Measurements from ENCODE around the gene SMAD7. TPM values are rescaled to one million over a fixed set of nuclear protein-coding genes. Genes with fewer than 3 reads are reported as not detected.

Gene SMAD7
- total RNA-seq, 1 donor from 2014 or later, result 76.5 TPM

DNA sequence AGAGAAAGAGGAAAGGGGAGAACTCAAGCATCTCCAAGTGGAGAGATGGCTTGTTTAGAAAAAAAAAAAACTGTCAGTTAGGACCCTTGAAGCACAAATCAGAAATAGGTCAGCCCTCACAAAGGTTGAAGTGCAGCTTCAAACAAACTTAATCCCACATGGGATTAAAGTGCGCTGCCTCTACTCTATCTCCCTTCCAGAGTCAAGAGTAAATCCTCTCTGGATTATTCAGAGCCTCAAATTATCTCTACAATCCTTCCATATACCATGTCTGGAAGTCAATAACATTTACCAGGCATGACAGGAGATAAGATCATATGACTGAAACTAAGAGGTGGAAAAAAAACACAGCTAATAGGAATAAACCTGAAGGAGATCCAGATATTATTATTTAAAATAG, 69.8 kb downstream of the SMAD7 start:
- Histone ChIP-seq H3K36me3 (no peaks in the 10 kb centered on the region), H3K27ac (no peak overlapping the region), H3K27me3 (no peaks in the 10 kb centered on the region), H3K4me3 (no peak overlapping the region), H3K9me3 (no peaks in the 10 kb centered on the region), H3K4me1 (peaks cover 0 to 15% of the 10 kb centered on the region in 2 donors)
- no peak for DNase-seq (ENCODE audit: low spot score in 2 of 2)
- TF ChIP-seq, protein P1, sequence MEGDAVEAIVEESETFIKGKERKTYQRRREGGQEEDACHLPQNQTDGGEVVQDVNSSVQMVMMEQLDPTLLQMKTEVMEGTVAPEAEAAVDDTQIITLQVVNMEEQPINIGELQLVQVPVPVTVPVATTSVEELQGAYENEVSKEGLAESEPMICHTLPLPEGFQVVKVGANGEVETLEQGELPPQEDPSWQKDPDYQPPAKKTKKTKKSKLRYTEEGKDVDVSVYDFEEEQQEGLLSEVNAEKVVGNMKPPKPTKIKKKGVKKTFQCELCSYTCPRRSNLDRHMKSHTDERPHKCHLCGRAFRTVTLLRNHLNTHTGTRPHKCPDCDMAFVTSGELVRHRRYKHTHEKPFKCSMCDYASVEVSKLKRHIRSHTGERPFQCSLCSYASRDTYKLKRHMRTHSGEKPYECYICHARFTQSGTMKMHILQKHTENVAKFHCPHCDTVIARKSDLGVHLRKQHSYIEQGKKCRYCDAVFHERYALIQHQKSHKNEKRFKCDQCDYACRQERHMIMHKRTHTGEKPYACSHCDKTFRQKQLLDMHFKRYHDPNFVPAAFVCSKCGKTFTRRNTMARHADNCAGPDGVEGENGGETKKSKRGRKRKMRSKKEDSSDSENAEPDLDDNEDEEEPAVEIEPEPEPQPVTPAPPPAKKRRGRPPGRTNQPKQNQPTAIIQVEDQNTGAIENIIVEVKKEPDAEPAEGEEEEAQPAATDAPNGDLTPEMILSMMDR (IDR thresholded peaks at IDR 0.05), result no peak
- intact Hi-C loops (cut with DNase I), result no loop called here

DNA sequence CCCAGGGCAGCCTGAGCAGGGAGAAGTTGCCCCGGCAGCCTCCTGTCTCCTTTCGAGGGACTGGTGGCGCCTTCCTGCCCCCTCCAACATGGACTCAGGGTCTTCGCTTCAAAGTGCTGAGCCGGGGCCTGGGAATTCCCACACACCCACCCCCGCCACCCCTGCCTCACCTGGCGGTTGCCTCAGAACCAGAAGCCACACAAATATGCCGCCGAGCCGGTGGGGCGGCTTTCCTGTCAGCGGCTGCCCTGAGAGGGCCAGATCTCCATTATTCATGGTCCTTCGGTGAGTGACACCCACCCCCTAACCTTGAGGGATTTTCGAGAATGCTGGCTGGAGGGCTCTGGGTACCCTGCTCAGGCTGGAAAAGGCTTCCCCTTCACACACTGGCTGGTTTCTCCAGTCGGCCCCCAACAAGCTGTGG, 71.7 kb downstream of the SMAD7 start:
- Histone ChIP-seq H3K36me3 (no peaks in the 10 kb centered on the region), H3K4me3 (no peak overlapping the region), H3K27ac (no peak overlapping the region), H3K27me3 (no peaks in the 10 kb centered on the region), H3K4me1 (peaks cover 7 to 18% of the 10 kb centered on the region in 2 donors), H3K9me3 (no peaks in the 10 kb centered on the region)
- DNase-seq (ENCODE audit: low spot score in 2 of 2), result no peak
- intact Hi-C loops (cut with DNase I), result loop anchor here (10.0 kb wide), 1 partner anchor 344 kb away; the partner anchor contains the start of gene CTIF
- TF ChIP-seq, protein P1 (IDR thresholded peaks at IDR 0.05), result no peak

DNA sequence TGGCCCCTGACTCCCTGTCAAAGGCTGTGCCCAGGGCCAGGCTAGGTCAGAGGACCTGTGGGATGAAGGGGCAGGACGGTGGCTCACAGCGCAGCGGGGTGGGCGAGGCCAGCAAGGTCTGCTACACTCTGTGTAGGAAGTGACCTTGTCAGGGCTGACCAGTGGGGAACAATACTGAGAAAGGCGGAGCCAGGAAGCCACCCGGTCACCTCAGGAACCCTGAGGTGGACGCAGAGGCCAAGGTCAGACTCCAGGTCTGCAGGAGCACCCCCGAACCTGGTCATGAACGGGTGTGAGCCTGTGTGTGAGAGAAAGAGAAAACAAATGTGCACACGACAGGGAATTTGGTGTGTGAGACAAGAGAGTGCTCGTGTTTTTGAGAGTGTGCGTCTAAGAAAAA, 72.3 kb downstream of the SMAD7 start:
- DNase-seq (ENCODE audit: low spot score in 2 of 2), result no peak

DNA sequence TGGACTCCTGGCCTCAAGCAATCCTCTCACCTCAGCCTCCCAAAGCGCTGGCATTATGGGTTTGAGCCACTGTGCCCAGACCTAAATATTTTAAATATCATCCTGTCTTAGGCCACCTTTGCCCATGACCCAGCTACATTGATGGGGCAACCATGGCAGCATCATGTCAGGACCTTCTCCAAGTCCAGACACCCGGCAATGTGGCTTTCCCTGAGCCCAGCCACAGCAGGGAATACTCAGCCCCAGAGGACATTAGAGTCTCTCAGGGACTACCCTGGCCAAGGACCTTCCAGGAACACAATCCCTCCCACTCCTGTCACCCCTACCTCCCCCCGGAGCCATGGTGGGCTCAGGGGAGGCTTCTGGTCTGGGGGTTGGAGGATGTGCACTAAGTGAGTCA, 72.8 kb downstream of the SMAD7 start:
- intact Hi-C loops (cut with DNase I), result loop anchor here (10.0 kb wide), 1 partner anchor 343 kb away; the partner anchor contains the start of gene CTIF
- Histone ChIP-seq H3K36me3 (no peaks in the 10 kb centered on the region), H3K4me3 (no peak overlapping the region), H3K27ac (no peak overlapping the region), H3K27me3 (no peaks in the 10 kb centered on the region), H3K4me1 (peaks cover 10 to 27% of the 10 kb centered on the region in 2 donors), H3K9me3 (no peaks in the 10 kb centered on the region)
- TF ChIP-seq, protein P1 (IDR thresholded peaks at IDR 0.05), result no peak
- no peak for DNase-seq (ENCODE audit: low spot score in 2 of 2)

More for the DNA sequence above, 72.3 kb downstream of the SMAD7 start:
- intact Hi-C loops (cut with DNase I), result loop anchor here (10.0 kb wide), 1 partner anchor 344 kb away; the partner anchor contains the start of gene CTIF
- H3K27me3 ChIP-seq, result no peaks in the 10 kb centered on the region
- H3K36me3 ChIP-seq, result no peaks in the 10 kb centered on the region
- TF ChIP-seq, protein P1 (IDR thresholded peaks at IDR 0.05), result no peak
- H3K9me3 ChIP-seq, result no peaks in the 10 kb centered on the region
- no peak overlapping the region for H3K27ac ChIP-seq
- H3K4me3 ChIP-seq, result no peak overlapping the region
- H3K4me1 ChIP-seq, result peaks cover 7 to 23% of the 10 kb centered on the region in 2 donors

DNA sequence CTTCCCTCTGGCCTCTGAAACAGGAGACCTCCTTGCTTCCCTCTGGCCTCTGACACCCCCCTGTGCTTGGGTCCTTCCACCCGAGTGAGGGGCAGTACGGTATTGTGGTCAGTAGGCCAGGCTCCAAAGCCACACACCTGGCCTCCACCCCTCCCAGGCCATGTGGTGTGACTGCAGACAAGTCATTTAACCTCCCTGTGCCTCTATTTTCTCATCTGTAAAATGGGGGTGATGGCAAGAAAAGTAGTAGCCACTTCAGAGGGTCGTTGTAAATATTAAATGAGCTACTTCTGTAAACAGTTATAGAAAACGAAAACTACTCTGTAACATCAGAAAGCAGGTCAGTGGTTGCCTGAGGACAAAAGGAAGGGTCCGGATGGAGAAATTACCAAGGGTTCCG, 74.2 kb downstream of the SMAD7 start:
- TF ChIP-seq, protein P1 (IDR thresholded peaks at IDR 0.05), result no peak
- H3K4me1 ChIP-seq, result peaks cover 12 to 36% of the 10 kb centered on the region in 2 donors
- no peaks in the 10 kb centered on the region for H3K36me3 ChIP-seq
- H3K27me3 ChIP-seq, result no peaks in the 10 kb centered on the region
- intact Hi-C loops (cut with DNase I), result loop anchor here (10.0 kb wide), 1 partner anchor 342 kb away; the partner anchor contains the start of gene CTIF
- H3K9me3 ChIP-seq, result no peaks in the 10 kb centered on the region
- DNase-seq (ENCODE audit: low spot score in 2 of 2), result no peak
- H3K27ac ChIP-seq, result no peak overlapping the region
- H3K4me3 ChIP-seq, result no peak overlapping the region

All from ascending aorta (tissue), 2 donors.